ENCODE measurements around the gene ABR. TPM values are rescaled to one million over a fixed set of nuclear protein-coding genes. Genes with fewer than 3 reads are reported as not detected.

The ABR gene
- total and polyA plus RNA-seq, 2 of the 8 experiments (the other 6 are each of a cell fraction or from before 2014, with no cell fraction given), result 44.8 to 47.2 TPM

DNA sequence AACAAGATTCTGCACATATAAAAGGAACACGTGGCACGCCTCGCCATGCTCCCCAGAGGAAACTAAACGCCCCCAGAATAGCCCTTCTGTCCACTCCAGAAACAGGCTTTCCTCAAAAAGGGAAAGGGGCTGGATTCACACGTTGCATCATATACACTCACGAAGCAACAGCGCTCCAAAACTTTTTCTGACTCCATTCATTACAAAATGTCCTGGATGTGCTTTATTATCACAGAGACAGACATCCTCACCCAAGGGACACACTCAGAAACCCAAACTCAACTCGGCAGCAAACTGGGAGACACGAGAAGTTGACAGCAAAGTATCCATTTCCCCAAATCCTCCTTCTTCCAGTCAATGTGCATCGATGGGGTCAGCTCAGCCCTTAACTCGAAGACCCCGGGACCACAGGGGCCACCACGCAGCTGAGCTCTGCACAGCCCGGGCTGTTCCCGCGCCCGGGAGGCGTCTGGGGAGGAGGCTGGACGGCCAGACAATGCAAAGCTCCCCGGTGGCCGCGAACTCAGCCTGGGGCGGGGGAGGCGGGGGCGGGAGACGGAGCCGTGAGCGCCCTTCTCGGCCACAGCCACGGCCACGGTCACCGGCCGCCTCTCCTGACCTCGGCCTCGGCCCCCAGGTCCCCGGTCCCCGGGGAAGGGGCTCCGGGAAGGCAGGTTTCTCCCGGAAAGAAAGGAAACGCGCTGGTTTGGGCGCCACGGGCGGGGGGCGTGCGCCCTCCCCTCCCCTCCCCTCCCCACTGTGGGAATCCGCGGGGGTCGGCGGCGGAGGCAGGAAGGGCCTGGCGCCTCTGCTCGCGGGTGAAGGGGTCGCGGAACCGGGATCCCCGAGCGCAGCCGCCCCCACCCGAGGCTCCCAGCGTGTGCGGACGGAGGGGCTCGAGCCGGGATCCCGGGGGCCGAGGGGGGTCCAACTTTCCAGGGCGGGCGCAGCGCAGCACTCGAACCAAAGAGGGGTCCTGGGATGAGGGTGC lies 201.4 kb downstream of the ABR start:
- Histone ChIP-seq H2AK5ac (ENCODE audit: low read depth, low read length) (peak overlapping the region; percentile 72; the same call in 1 of the 2 replicates), H4K91ac (replicated peaks; ENCODE audit: insufficient read length, low read length) (peak overlapping the region; percentile 8), H3K4me1 (replicated peaks in 1 of 4; ENCODE audit: control insufficient read depth in 3 of 4, insufficient read depth in 4 of 4, low read length in 3 of 4) (peaks cover 5 to 22% (median 12%) of the 10 kb centered on the region in 4 experiments), H3K4me3 (ENCODE audit: extremely low read depth in 1 of 4, insufficient read depth in 2 of 4, low read depth in 3 of 4, low read length in 4 of 4) (peak overlapping the region; percentile 73 to 81 (median 76)), H3K18ac (ENCODE audit: extremely low read depth, low read length) (peak overlapping the region; percentile 55), H3K56ac (replicated peaks; ENCODE audit: insufficient read length, low read depth, low read length) (peak overlapping the region; percentile 59), H2AFZ (ENCODE audit: low read length) (no peak overlapping the region), H2BK12ac (ENCODE audit: low read depth, low read length) (no peak overlapping the region; the same call in 1 of the 2 replicates), H3K23me2 (ENCODE audit: low read depth, low read length) (peaks cover 7% of the 10 kb centered on the region), H4K5ac (ENCODE audit: insufficient read length, low read depth, low read length) (peak overlapping the region; percentile 34), H2BK20ac (ENCODE audit: low read length) (0 out of 2 replicates have a peak overlapping the region, but pooled peaks have one; percentile 64), H2BK120ac (replicated peaks; ENCODE audit: low read depth, low read length) (no peak overlapping the region), H3K4ac (replicated peaks; ENCODE audit: insufficient read length, low read depth, low read length) (peak overlapping the region; percentile 6), H3K4me2 (ENCODE audit: insufficient read depth in 1 of 2, low read depth in 2 of 2, low read length in 2 of 2) (peak overlapping the region; percentile 82 to 99), H4K20me1 (replicated peaks in 1 of 2; ENCODE audit: control insufficient read depth in 1 of 2, insufficient read depth in 2 of 2, low read length in 2 of 2) (peaks cover 4 to 7% of the 10 kb centered on the region in 2 experiments), H3K79me2 (ENCODE audit: control insufficient read depth in 1 of 2, insufficient read depth in 2 of 2, low read length in 2 of 2) (peaks cover 18 to 48% of the 10 kb centered on the region in 2 experiments), H3K9ac (replicated peaks in 1 of 4; ENCODE audit: extremely low read depth in 1 of 4, low read depth in 3 of 4, low read length in 3 of 4) (peak overlapping the region; percentile 35 to 87 (median 60)), H4K8ac (ENCODE audit: extremely low read depth, insufficient read depth, low read length) (peak overlapping the region; percentile 74; the same call in 1 of the 2 replicates), H3K23ac (ENCODE audit: insufficient read length) (no peak overlapping the region), H3K36me3 (ENCODE audit: control insufficient read depth in 2 of 4, insufficient read depth in 4 of 4, low read length in 3 of 4) (no peaks in the 10 kb centered on the region), H3K14ac (ENCODE audit: insufficient read length) (no peak overlapping the region), H3K27me3 (replicated peaks in 1 of 4; ENCODE audit: control insufficient read depth in 3 of 4, extremely low read depth in 1 of 4, insufficient read depth in 3 of 4, low read length in 3 of 4) (no peaks in the 10 kb centered on the region), H2BK5ac (ENCODE audit: low read depth, low read length) (peak overlapping the region; percentile 56; the same call in 1 of the 2 replicates), H3K9me3 (ENCODE audit: insufficient read depth in 2 of 2, low read depth in 1 of 2, low read length in 1 of 2) (no peaks in the 10 kb centered on the region), H3K79me1 (ENCODE audit: low read depth, low read length) (peaks cover 12% of the 10 kb centered on the region), H3K27ac (ENCODE audit: low read depth, low read length) (no peak overlapping the region), H2BK15ac (ENCODE audit: low read length) (peak overlapping the region; percentile 19; the same call in 1 of the 2 replicates)
- DNase-seq (ENCODE audit: low read depth in 1 of 2, low spot score in 2 of 2) (peak in 1 of 2 experiments; percentile 61), FAIRE-seq (no peak)
- ChIA-PET POLR2A (ENCODE audit: partially characterized antibody) (interaction anchor here (0.7 to 1.5 kb wide), 12 partner anchors 13 to 187 kb away, joined by 3 to 10 read pairs (median 3); partner anchors contain the start of gene TIMM22), CTCF (ENCODE audit: partially characterized antibody) (interaction anchor here (0.5 to 17.5 kb wide), 6 partner anchors 17 to 185 kb away, joined by 3 to 258 read pairs (median 4); no protein-coding TSS in a partner anchor)
- WGBS, 2 experiments (ENCODE audit: extremely low coverage in 1 of 2, insufficient coverage in 1 of 2, insufficient read length in 1 of 2, insufficient replicate concordance in 2 of 2, low coverage in 1 of 2, low lambda C conversion rate in 2 of 2, missing lambda C conversion rate in 1 of 2), result 4% methylated on average over 28 of the region's 72 CpGs; no CpG with 5 or more reads in 1 of the 2 experiments
- no peak for TF ChIP-seq EZH2 (IDR thresholded peaks at IDR 0.05; ENCODE audit: low read depth, low read length, severe bottlenecking)
- TF ChIP-seq SIX5 (IDR thresholded peaks at IDR 0.05; ENCODE audit: low read depth, low read length), result no peak
- TF ChIP-seq POLR2A (IDR thresholded peaks at IDR 0.05; ENCODE audit: control extremely low read depth in 1 of 2, low read depth in 2 of 2, low read length in 2 of 2), result no peak
- TF ChIP-seq BRCA1 (IDR thresholded peaks at IDR 0.05; ENCODE audit: low read depth, low read length), result no peak
- no peak for TF ChIP-seq KDM1A (IDR thresholded peaks at IDR 0.05; ENCODE audit: borderline replicate concordance, low read length)
- no peak for TF ChIP-seq SIRT6 (IDR thresholded peaks at IDR 0.05; ENCODE audit: low read length)
- peak; percentile 28 for TF ChIP-seq SAP30 (IDR thresholded peaks at IDR 0.05; ENCODE audit: insufficient read depth, insufficient replicate concordance, low read length)
- TF ChIP-seq GTF2F1 (IDR thresholded peaks at IDR 0.05; ENCODE audit: borderline replicate concordance, low read depth, low read length), result no peak
- TF ChIP-seq CBX8 (IDR thresholded peaks at IDR 0.05; ENCODE audit: borderline replicate concordance, low read depth, low read length), result no peak
- TF ChIP-seq YY1 (IDR thresholded peaks at IDR 0.05; ENCODE audit: low read depth, low read length), result no peak
- TF ChIP-seq HDAC6 (IDR thresholded peaks at IDR 0.05; ENCODE audit: low read depth, low read length), result no peak
